ENCODE measurements around the gene SELENON. TPM values are rescaled to one million over a fixed set of nuclear protein-coding genes. Genes with fewer than 3 reads are reported as not detected.

Gene SELENON
- polyA plus RNA-seq (2012; ENCODE audit: low read depth, missing spikeins): 2.9 TPM

- DNase-seq (ENCODE audit: insufficient read length, low spot score) (no peak), FAIRE-seq (peak; percentile 69)
These were observed at the start of gene SELENON for GRCh38 chr1:25799935-25800702. Gene SELENON (plus strand): TSS chr1:25800193. CDS start chr1:25800231, 38 bp downstream.

GRCh38 chr1:25750923-25751605, 48.9 kb upstream of the SELENON start:
- DNase-seq (ENCODE audit: insufficient read length, low spot score) (no peak), FAIRE-seq (no peak)
- TF ChIP-seq POU2F2 (IDR thresholded peaks at IDR 0.05; ENCODE audit: low read depth, low read length) (no peak), POLR2AphosphoS5 (IDR thresholded peaks at IDR 0.05; ENCODE audit: low read depth, low read length) (no peak), TAF1 (IDR thresholded peaks at IDR 0.05; ENCODE audit: low read depth, low read length) (no peak), PAX5 (IDR thresholded peaks at IDR 0.05; ENCODE audit: insufficient read depth, low read length, severe bottlenecking) (no peak), SPI1 (IDR thresholded peaks at IDR 0.05; ENCODE audit: low read depth, low read length) (no peak), POLR2A (IDR thresholded peaks at IDR 0.05; ENCODE audit: low read depth, low read length) (no peak)

More at GRCh38 chr1:25799935-25800702, at the start of gene SELENON:
- TF ChIP-seq SPI1 (IDR thresholded peaks at IDR 0.05; ENCODE audit: low read depth, low read length): no peak
- no peak for TF ChIP-seq POU2F2 (IDR thresholded peaks at IDR 0.05; ENCODE audit: low read depth, low read length)
- TF ChIP-seq PAX5 (IDR thresholded peaks at IDR 0.05; ENCODE audit: insufficient read depth, low read length, severe bottlenecking): no peak
- TF ChIP-seq POLR2A (IDR thresholded peaks at IDR 0.05; ENCODE audit: low read depth, low read length): no peak
- TF ChIP-seq TAF1 (IDR thresholded peaks at IDR 0.05; ENCODE audit: low read depth, low read length): no peak
- no peak for TF ChIP-seq POLR2AphosphoS5 (IDR thresholded peaks at IDR 0.05; ENCODE audit: low read depth, low read length)

GRCh38 chr1:25754470-25755181, 45.4 kb upstream of the SELENON start:
- DNase-seq (ENCODE audit: insufficient read length, low spot score): no peak
- no peak for TF ChIP-seq POU2F2 (IDR thresholded peaks at IDR 0.05; ENCODE audit: low read depth, low read length)
- no peak for FAIRE-seq

- TF ChIP-seq POLR2AphosphoS5 (IDR thresholded peaks at IDR 0.05; ENCODE audit: low read depth, low read length): no peak
- no peak for TF ChIP-seq SPI1 (IDR thresholded peaks at IDR 0.05; ENCODE audit: low read depth, low read length)
- no peak for TF ChIP-seq POLR2A (IDR thresholded peaks at IDR 0.05; ENCODE audit: low read depth, low read length)
- no peak for TF ChIP-seq TAF1 (IDR thresholded peaks at IDR 0.05; ENCODE audit: low read depth, low read length)
- no peak for TF ChIP-seq PAX5 (IDR thresholded peaks at IDR 0.05; ENCODE audit: insufficient read depth, low read length, severe bottlenecking)
- no peak for TF ChIP-seq POU2F2 (IDR thresholded peaks at IDR 0.05; ENCODE audit: low read depth, low read length)
- FAIRE-seq (no peak), DNase-seq (ENCODE audit: insufficient read length, low spot score) (no peak)
These were observed 44.4 kb upstream of the SELENON start for GRCh38 chr1:25755475-25756125.

- DNase-seq (ENCODE audit: insufficient read length, low spot score) (no peak), FAIRE-seq (no peak)
- no peak for TF ChIP-seq POLR2AphosphoS5 (IDR thresholded peaks at IDR 0.05; ENCODE audit: low read depth, low read length)
- no peak for TF ChIP-seq SPI1 (IDR thresholded peaks at IDR 0.05; ENCODE audit: low read depth, low read length)
- TF ChIP-seq TAF1 (IDR thresholded peaks at IDR 0.05; ENCODE audit: low read depth, low read length): no peak
- TF ChIP-seq POU2F2 (IDR thresholded peaks at IDR 0.05; ENCODE audit: low read depth, low read length): no peak
- no peak for TF ChIP-seq POLR2A (IDR thresholded peaks at IDR 0.05; ENCODE audit: low read depth, low read length)
These were observed 43.8 kb upstream of the SELENON start for GRCh38 chr1:25756215-25756614.

GRCh38 chr1:25757151-25757845, 42.7 kb upstream of the SELENON start:
- no peak for TF ChIP-seq POLR2AphosphoS5 (IDR thresholded peaks at IDR 0.05; ENCODE audit: low read depth, low read length)
- TF ChIP-seq TAF1 (IDR thresholded peaks at IDR 0.05; ENCODE audit: low read depth, low read length): no peak
- TF ChIP-seq SPI1 (IDR thresholded peaks at IDR 0.05; ENCODE audit: low read depth, low read length): no peak
- TF ChIP-seq POU2F2 (IDR thresholded peaks at IDR 0.05; ENCODE audit: low read depth, low read length): no peak
- no peak for TF ChIP-seq PAX5 (IDR thresholded peaks at IDR 0.05; ENCODE audit: insufficient read depth, low read length, severe bottlenecking)
- TF ChIP-seq POLR2A (IDR thresholded peaks at IDR 0.05; ENCODE audit: low read depth, low read length): no peak
- DNase-seq (ENCODE audit: insufficient read length, low spot score): no peak
- FAIRE-seq: no peak

GRCh38 chr1:25757846-25758185, 42.2 kb upstream of the SELENON start:
- DNase-seq (ENCODE audit: insufficient read length, low spot score) (no peak), FAIRE-seq (no peak)
- TF ChIP-seq PAX5 (IDR thresholded peaks at IDR 0.05; ENCODE audit: insufficient read depth, low read length, severe bottlenecking) (no peak), POLR2A (IDR thresholded peaks at IDR 0.05; ENCODE audit: low read depth, low read length) (no peak), POLR2AphosphoS5 (IDR thresholded peaks at IDR 0.05; ENCODE audit: low read depth, low read length) (no peak), TAF1 (IDR thresholded peaks at IDR 0.05; ENCODE audit: low read depth, low read length) (no peak), POU2F2 (IDR thresholded peaks at IDR 0.05; ENCODE audit: low read depth, low read length) (no peak), SPI1 (IDR thresholded peaks at IDR 0.05; ENCODE audit: low read depth, low read length) (no peak)

GRCh38 chr1:25758466-25759070, 41.4 kb upstream of the SELENON start:
- TF ChIP-seq TAF1 (IDR thresholded peaks at IDR 0.05; ENCODE audit: low read depth, low read length): no peak
- no peak for TF ChIP-seq PAX5 (IDR thresholded peaks at IDR 0.05; ENCODE audit: insufficient read depth, low read length, severe bottlenecking)
- no peak for TF ChIP-seq POLR2AphosphoS5 (IDR thresholded peaks at IDR 0.05; ENCODE audit: low read depth, low read length)
- no peak for TF ChIP-seq POLR2A (IDR thresholded peaks at IDR 0.05; ENCODE audit: low read depth, low read length)
- no peak for TF ChIP-seq POU2F2 (IDR thresholded peaks at IDR 0.05; ENCODE audit: low read depth, low read length)
- TF ChIP-seq SPI1 (IDR thresholded peaks at IDR 0.05; ENCODE audit: low read depth, low read length): no peak
- no peak for FAIRE-seq
- DNase-seq (ENCODE audit: insufficient read length, low spot score): no peak

Measured in GM12891 (cell line).